Astrocyte (in vitro differentiated cells and primary cell): ENCODE data around the gene IQGAP2. TPM values are rescaled to one million over a fixed set of nuclear protein-coding genes. Genes with fewer than 3 reads are reported as not detected.

Experiments
- DNase-seq: peaks from one replicate; pipeline ENCODE4 v3.0.0-alpha.2; 2010; ENCODE audit warnings: low read depth
- FAIRE-seq: peaks from 2 replicates; lab custom pipeline; 2011; peaks lifted over from hg19 to GRCh38; lab: Jason Lieb, UNC
- H2AFZ ChIP-seq: 2 replicates; pipeline ENCODE4 v1.6.0; 2012; ENCODE audit warnings: low read depth, low read length, inconsistent platforms
- H3K27ac ChIP-seq: 2 replicates; pipeline ENCODE4 v1.5.1; 2011; ENCODE audit warnings: low read depth, low read length, inconsistent platforms
- H3K27me3 ChIP-seq: 2 replicates; pipeline ENCODE4 v1.6.0; 2011; ENCODE audit warnings: low read length, inconsistent platforms; ENCODE audit not compliant: insufficient read depth
- H3K36me3 ChIP-seq: 2 replicates; pipeline ENCODE4 v1.5.1; 2011; ENCODE audit warnings: low read length, inconsistent platforms; ENCODE audit not compliant: insufficient read depth
- H3K4me1 ChIP-seq: 2 replicates; pipeline ENCODE4 v1.5.1; 2011; ENCODE audit warnings: low read length, inconsistent platforms; ENCODE audit not compliant: insufficient read depth
- H3K4me2 ChIP-seq: 2 replicates; pipeline ENCODE4 v1.6.0; 2012; ENCODE audit warnings: low read length, inconsistent platforms
- H3K4me3 ChIP-seq: 2 replicates; pipeline ENCODE4 v1.5.1; 2011; ENCODE audit warnings: low read depth, mild to moderate bottlenecking, low read length, inconsistent platforms; ENCODE audit not compliant: insufficient read depth
- H3K79me2 ChIP-seq: 2 replicates; pipeline ENCODE4 v1.6.0; 2012; ENCODE audit warnings: mild to moderate bottlenecking, low read length, inconsistent platforms; ENCODE audit not compliant: insufficient read depth
- H3K9ac ChIP-seq: 2 replicates; pipeline ENCODE4 v1.6.0; 2012; ENCODE audit warnings: mild to moderate bottlenecking, low read length, inconsistent platforms
- H3K9me3 ChIP-seq: 2 replicates; pipeline ENCODE4 v1.5.1; 2012; ENCODE audit warnings: low read depth, mild to moderate bottlenecking, low read length, inconsistent platforms; ENCODE audit not compliant: insufficient read depth
- H4K20me1 ChIP-seq: 2 replicates; pipeline ENCODE4 v1.6.0; 2012; ENCODE audit warnings: low read length, inconsistent platforms; ENCODE audit not compliant: insufficient read depth
- H3K27ac Mint-ChIP-seq: one replicate; pipeline ENCODE4 v1.8.0; 2021; ENCODE audit warnings: mild to moderate bottlenecking, mixed read lengths; ENCODE audit not compliant: unreplicated experiment
- H3K27me3 Mint-ChIP-seq: one replicate; pipeline ENCODE4 v1.8.0; 2021; ENCODE audit warnings: low read depth, mixed read lengths; ENCODE audit not compliant: unreplicated experiment
- H3K36me3 Mint-ChIP-seq: one replicate; pipeline ENCODE4 v1.8.0; 2021; ENCODE audit warnings: low read depth, mixed read lengths; ENCODE audit not compliant: unreplicated experiment
- H3K4me1 Mint-ChIP-seq: one replicate; pipeline ENCODE4 v1.8.0; 2021; ENCODE audit warnings: low read depth, mixed read lengths; ENCODE audit not compliant: unreplicated experiment
- H3K4me3 Mint-ChIP-seq: one replicate; pipeline ENCODE4 v1.8.0; 2021; ENCODE audit warnings: mild to moderate bottlenecking, moderate library complexity, mixed read lengths; ENCODE audit not compliant: unreplicated experiment
- H3K9me3 Mint-ChIP-seq: one replicate; pipeline ENCODE4 v1.8.0; 2021; ENCODE audit warnings: mild to moderate bottlenecking, mixed read lengths; ENCODE audit not compliant: unreplicated experiment
- EZH2 ChIP-seq: IDR thresholded peaks from 2 replicates; pipeline ENCODE4 v1.6.1; 2012; ENCODE audit warnings: mild to moderate bottlenecking, low read length, inconsistent platforms; ENCODE audit not compliant: insufficient read depth
- total RNA-seq: library from RNA; stranded (reverse); gene quantifications from 2 replicates; pipeline ENCODE4 v1.2.1, GENCODE V29; 2021
- TF ChIP-seq, protein P1 (sequence below): IDR thresholded peaks from 2 replicates; pipeline ENCODE4 v1.5.1; 2011; ENCODE audit warnings: low read depth, mild to moderate bottlenecking, inconsistent platforms, low read length, moderate library complexity; ENCODE audit not compliant: insufficient read depth

The IQGAP2 gene
- total RNA-seq, 1 donor from 2014 or later: 2.9 TPM

GRCh38 chr5:76446776-76447175, 43.7 kb downstream of the IQGAP2 start:
- Histone ChIP-seq H3K79me2 (no peaks in the 10 kb centered on the region), H4K20me1 (no peaks in the 10 kb centered on the region), H2AFZ (no peak overlapping the region), H3K4me2 (no peak overlapping the region), H3K27me3 (peaks cover 3% of the 10 kb centered on the region), H3K4me3 (no peak overlapping the region), H3K9me3 (no peaks in the 10 kb centered on the region), H3K27ac (no peak overlapping the region), H3K9ac (no peak overlapping the region), H3K36me3 (no peaks in the 10 kb centered on the region), H3K4me1 (no peaks in the 10 kb centered on the region)
- no peak for TF ChIP-seq EZH2
- TF ChIP-seq, protein P1, sequence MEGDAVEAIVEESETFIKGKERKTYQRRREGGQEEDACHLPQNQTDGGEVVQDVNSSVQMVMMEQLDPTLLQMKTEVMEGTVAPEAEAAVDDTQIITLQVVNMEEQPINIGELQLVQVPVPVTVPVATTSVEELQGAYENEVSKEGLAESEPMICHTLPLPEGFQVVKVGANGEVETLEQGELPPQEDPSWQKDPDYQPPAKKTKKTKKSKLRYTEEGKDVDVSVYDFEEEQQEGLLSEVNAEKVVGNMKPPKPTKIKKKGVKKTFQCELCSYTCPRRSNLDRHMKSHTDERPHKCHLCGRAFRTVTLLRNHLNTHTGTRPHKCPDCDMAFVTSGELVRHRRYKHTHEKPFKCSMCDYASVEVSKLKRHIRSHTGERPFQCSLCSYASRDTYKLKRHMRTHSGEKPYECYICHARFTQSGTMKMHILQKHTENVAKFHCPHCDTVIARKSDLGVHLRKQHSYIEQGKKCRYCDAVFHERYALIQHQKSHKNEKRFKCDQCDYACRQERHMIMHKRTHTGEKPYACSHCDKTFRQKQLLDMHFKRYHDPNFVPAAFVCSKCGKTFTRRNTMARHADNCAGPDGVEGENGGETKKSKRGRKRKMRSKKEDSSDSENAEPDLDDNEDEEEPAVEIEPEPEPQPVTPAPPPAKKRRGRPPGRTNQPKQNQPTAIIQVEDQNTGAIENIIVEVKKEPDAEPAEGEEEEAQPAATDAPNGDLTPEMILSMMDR: no peak
- no peaks in the 10 kb centered on the region for H3K9me3 Mint-ChIP-seq
- DNase-seq (no peak), FAIRE-seq (no peak)
- no peaks in the 10 kb centered on the region for H3K4me1 Mint-ChIP-seq
- H3K27ac Mint-ChIP-seq: no peak overlapping the region
- H3K36me3 Mint-ChIP-seq: no peaks in the 10 kb centered on the region
- H3K27me3 Mint-ChIP-seq: peaks cover 19% of the 10 kb centered on the region
- H3K4me3 Mint-ChIP-seq: no peak overlapping the region

DNA sequence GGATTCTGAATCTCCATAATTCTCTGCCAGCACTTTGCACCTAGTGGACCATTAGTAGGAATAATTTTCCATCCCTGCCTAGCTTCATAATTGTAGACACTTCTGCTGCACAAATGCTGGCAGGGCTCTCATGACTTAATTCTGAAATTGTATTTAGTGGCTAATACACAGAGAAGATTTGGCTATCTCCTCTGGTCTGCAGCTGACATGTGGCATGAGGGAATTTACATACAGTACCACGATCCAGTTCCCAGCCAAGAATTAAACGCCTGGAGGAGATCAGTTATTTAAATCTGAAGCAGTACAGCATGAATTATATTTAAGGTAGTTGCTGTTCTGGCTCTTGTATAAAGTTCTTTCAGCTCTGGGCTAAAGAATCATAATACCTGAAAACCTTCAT, 46.5 kb downstream of the IQGAP2 start:
- Histone ChIP-seq H4K20me1 (no peaks in the 10 kb centered on the region), H3K4me3 (no peak overlapping the region), H3K36me3 (no peaks in the 10 kb centered on the region), H3K4me2 (no peak overlapping the region), H2AFZ (no peak overlapping the region), H3K4me1 (no peaks in the 10 kb centered on the region), H3K27me3 (peaks cover 3% of the 10 kb centered on the region), H3K27ac (no peak overlapping the region), H3K79me2 (no peaks in the 10 kb centered on the region), H3K9ac (no peak overlapping the region), H3K9me3 (no peaks in the 10 kb centered on the region)
- no peaks in the 10 kb centered on the region for H3K4me1 Mint-ChIP-seq
- DNase-seq (no peak), FAIRE-seq (no peak)
- H3K4me3 Mint-ChIP-seq: no peak overlapping the region
- H3K9me3 Mint-ChIP-seq: no peaks in the 10 kb centered on the region
- H3K27ac Mint-ChIP-seq: no peak overlapping the region
- peaks cover 17% of the 10 kb centered on the region for H3K27me3 Mint-ChIP-seq
- TF ChIP-seq, protein P1: no peak
- no peak for TF ChIP-seq EZH2
- H3K36me3 Mint-ChIP-seq: no peaks in the 10 kb centered on the region

- Histone ChIP-seq H3K9me3 (no peaks in the 10 kb centered on the region), H3K4me1 (no peaks in the 10 kb centered on the region), H2AFZ (no peak overlapping the region), H4K20me1 (no peaks in the 10 kb centered on the region), H3K4me2 (no peak overlapping the region), H3K9ac (no peak overlapping the region), H3K4me3 (no peak overlapping the region), H3K79me2 (no peaks in the 10 kb centered on the region), H3K27me3 (peaks cover 3% of the 10 kb centered on the region), H3K36me3 (no peaks in the 10 kb centered on the region), H3K27ac (no peak overlapping the region)
- no peak overlapping the region for H3K27ac Mint-ChIP-seq
- H3K4me3 Mint-ChIP-seq: no peak overlapping the region
- H3K36me3 Mint-ChIP-seq: no peaks in the 10 kb centered on the region
- TF ChIP-seq, protein P1: no peak
- TF ChIP-seq EZH2: no peak
- FAIRE-seq: no peak
- no peak for DNase-seq
- H3K27me3 Mint-ChIP-seq: peaks cover 17% of the 10 kb centered on the region
- H3K4me1 Mint-ChIP-seq: no peaks in the 10 kb centered on the region
- no peaks in the 10 kb centered on the region for H3K9me3 Mint-ChIP-seq
Measured at GRCh38 chr5:76450054-76450453, 47.0 kb downstream of the IQGAP2 start.
